ENCODE measurements around the gene OASL.

OASL gene

DNA sequence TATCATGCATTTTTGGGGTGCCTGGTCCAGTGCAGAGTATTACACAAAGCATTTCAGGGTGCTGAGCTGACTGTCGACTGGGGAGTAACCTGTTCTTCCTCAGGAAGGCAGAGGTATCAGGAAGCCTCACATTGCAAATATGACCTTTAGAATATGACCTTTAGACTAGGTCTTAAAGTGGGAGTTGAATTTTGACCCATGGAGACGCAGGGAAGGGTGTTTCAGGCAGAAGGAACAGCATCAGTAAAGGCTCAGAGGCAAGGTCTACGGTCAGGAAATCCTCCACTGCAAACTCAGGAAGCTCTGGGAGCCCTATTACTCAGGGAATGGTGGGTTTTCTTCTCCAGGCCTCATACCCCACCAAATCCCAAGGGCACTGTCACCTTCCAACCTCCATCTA lies 49.4 kb downstream of the OASL start:
- no peak for DNase-seq

DNA sequence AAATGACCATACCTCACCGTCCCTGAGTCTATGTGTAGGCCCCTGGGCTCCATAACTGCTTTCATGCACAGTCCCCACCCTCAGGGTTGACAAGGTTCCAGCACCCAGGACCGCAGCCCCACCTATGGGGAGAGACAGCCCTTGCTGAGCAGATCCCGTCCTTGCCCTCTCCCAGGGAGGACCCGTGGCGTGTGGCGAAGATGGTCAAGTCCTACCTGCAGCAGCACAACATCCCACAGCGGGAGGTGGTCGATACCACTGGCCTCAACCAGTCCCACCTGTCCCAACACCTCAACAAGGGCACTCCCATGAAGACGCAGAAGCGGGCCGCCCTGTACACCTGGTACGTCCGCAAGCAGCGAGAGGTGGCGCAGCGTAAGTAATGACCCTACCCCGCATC lies 50.4 kb downstream of the OASL start:
- DNase-seq, result no peak

DNA sequence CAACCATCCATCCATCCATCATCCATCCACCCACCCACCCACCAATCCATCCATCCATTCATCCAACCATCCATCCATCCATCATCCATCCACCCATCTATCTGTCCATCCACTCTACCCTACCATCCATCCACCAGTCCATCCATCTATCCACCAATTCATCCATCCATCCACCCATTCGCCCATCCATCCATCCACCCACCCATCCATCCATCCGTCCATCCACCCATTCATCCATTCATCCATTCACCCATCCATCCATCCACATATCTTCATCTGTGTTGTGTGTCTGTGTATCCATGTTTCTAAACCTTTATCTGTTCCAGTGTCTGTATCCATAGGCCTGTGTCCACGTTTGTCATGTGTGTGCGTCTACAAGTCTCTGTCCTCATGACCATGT lies 50.8 kb downstream of the OASL start:
- DNase-seq, result no peak

DNA sequence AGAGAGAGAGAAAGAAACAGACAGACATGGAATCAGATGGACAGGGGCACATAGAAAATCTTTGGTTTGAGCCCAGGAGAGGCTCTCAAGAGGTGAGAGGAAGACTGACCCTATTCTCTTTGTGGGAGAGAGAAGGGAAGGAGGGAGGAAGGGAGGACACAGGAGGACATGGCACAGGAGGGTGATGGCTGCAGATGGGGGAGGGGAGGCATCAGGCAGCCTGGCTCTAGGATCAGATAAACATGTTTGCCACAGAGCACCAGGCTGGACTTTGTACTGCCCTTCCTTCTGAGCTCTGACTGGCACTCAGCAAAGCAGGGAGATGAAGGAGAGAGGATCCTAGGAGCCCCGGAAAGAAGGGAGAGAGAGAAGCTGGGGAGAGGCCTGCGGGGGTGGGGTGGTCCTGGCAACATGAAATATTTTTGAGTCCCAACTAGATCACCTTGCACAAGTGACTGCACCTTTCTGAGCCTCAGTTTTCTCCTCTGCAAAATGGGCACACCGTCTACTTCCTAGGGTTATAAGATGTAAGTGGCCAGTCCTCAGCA lies 54.6 kb downstream of the OASL start:
- no peak for DNase-seq

DNA sequence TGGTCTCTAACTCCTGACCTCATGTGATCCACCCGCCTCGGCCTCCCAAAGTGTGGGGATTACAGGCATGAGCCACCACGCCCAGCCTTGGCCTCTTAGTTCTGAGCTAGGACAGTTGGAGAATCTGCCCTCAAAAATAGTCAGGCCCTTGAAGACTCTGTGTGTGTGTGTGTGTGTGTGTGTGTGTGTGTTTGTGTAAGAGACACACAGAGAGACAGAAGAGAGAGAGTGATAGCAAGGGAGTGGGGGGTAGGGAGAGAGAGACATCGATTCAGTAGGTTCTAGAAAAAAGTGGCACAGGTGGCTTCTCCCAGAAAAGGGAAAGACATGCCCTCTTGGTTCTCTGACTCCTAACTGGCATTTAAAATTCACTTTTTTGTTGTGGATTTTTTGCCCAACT lies 55.3 kb downstream of the OASL start:
- no peak for DNase-seq

DNA sequence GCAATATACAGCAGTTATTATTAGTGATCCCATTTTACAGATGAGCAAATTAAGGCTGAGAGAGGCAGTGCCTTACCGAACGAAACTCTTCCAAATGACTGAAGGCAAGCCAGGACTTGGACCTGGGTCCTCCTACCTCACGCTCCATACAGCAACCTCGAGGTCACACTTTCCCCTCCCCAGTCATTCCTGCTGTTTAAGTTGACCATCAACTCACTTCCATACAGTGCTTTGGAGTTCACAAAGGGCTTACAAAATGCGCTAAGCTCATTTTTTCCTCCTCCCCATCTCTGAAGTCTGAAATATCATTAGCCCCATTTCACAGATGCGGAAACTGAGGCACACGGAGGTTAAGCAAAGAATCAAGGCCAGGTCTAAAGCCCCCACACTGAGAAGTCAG lies 56.4 kb downstream of the OASL start:
- DNase-seq, result no peak

DNA sequence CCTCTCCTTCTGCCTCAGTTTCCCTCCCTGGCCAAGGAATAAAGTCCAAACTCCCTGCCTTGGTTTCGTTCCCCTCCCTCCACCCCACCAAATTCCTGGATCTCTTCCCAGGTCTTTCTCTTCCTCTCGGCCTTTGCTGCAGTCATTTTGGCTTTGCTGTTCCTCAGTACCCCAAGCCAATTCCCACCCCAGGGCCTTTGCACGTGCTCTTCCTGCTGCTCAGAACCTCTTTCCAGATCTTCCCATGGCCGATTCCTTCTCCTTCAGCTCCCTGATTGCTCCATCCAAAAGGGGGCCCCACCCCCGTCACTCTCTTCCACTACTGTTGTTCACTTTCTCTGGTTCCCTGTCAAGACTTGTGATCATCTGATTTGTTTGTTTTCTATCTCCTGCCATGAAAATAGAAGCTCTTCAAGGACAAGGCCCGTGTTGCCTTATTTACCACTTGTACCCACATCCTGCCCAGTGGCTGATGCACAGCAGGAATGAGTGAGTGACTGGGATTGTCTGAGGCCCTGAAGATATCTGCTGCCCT lies 57.6 kb downstream of the OASL start:
- DNase-seq, result no peak

DNA sequence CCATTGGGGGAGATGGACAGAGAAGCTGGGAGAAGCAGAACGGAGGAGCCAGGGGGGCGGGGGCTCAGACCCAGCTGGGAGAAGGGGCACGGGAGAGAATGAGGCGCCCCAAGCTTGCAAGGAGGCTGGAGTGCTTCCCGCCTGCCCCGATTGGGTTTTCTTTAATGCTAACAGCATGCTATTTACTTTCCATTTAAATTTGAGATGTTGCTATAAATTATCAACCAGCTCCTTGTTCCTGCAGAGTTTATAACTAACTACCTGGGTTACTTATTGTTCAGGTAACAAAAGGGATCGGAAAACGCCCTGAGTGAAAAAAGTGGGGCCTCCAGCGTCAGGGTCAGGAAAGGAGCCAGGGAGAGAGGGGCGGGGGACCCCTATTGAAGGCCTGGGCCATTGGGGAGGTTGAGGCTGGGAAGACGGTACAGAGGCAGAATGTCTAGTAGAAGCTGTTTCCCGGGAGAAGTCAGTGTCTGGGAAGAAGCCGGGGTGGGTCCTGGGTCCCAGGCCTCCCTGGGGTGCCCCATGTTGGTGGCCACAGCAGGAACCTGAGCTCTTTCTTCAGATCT lies 58.2 kb downstream of the OASL start:
- no peak for DNase-seq

DNA sequence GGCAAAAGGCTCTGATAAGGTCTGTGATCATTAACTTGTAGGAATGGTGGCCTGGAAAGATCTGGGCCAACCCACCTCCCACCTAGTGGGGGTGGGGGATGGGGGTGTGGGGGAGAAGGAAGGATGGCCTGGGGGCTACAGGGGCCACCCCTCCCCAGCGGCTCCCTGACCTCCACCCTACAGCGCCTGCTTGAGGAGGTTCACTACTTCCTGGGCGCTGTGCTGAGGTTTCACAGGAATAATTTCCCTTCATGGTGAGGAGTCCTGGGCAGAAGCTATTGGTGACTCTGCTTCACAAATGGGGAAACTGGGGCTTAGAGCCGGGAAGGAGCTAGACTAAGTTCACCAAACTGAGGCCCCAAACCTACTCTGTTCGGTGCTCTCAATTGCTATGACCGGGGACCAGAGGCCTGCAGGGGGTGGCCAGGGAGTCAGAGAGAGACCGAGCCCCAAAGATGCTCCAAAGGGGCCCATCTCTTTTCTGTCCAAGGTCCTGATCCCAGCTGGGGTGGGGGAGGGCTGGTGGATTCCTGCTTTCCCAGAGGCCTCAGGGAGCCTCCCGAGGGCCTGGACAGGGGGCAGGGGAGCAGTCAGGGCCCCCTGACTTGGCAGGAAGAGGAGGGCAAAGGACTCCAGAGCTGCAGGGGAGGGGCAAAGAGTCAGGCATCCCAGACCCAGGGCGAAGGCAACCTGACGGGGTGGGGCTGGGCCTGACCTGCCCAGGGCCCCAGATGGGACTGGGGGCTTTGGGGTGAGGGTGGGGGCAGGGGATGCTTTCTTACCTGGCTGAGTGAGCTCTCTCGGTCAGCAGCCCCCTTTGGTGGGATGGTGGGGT lies 59.0 kb downstream of the OASL start:
- no peak for DNase-seq

DNA sequence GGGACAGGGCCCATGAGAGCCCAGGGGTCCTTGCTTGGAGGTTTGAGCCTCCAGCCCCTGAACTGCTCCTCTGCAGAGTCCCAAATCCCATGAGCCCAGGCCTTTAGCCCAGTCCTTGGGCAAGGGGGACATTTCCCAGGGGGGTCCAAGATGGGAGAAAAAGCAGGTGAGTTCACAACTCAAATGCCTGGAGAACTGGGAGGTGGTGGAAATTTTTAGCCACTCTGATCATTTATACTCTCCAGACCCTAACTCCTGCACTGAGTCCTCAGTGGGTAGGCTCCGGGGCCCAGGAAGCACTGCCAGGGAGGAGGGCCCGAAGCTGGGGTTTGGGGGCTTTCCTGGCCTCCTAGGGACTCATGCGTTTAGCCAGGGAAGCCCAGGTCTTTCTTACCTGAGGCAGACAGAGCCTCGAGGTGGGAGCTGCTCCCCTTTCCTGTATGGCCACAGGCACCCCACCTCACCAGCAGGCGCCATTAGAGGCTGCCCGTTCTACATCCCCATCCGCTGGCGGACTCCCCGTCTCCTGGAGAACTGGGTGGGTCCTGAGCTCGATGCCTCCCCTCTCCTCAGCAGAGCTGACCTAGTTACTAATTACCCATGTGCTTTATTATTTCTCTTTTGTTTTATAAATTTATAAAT lies 59.7 kb downstream of the OASL start:
- no peak for DNase-seq

DNA sequence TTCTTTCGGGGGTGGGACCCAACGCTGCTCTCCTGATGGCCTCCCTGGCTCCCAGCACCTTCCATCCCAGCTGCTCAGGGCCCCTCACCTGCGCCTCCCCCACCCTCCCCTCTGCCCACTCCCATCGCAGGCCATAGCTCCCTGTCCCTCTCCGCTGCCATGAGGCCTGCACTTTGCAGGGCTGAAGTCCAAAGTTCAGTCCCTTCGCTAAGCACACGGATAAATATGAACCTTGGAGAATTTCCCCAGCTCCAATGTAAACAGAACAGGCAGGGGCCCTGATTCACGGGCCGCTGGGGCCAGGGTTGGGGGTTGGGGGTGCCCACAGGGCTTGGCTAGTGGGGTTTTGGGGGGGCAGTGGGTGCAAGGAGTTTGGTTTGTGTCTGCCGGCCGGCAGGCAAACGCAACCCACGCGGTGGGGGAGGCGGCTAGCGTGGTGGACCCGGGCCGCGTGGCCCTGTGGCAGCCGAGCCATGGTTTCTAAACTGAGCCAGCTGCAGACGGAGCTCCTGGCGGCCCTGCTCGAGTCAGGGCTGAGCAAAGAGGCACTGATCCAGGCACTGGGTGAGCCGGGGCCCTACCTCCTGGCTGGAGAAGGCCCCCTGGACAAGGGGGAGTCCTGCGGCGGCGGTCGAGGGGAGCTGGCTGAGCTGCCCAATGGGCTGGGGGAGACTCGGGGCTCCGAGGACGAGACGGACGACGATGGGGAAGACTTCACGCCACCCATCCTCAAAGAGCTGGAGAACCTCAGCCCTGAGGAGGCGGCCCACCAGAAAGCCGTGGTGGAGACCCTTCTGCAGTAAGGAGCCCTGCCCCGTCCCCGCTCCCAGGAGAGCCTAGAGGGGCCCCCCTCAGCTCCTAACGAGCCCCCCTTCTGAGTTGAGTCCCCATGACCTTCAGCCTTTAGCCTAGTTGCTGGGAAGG lies 60.5 kb downstream of the OASL start, which contains the start of gene HNF1A:
Gene HNF1A (plus strand): TSS at position 248 of the 924 bp plus-strand sequence. CDS start 226 bp downstream, at position 474.
- DNase-seq, result no peak

DNA sequence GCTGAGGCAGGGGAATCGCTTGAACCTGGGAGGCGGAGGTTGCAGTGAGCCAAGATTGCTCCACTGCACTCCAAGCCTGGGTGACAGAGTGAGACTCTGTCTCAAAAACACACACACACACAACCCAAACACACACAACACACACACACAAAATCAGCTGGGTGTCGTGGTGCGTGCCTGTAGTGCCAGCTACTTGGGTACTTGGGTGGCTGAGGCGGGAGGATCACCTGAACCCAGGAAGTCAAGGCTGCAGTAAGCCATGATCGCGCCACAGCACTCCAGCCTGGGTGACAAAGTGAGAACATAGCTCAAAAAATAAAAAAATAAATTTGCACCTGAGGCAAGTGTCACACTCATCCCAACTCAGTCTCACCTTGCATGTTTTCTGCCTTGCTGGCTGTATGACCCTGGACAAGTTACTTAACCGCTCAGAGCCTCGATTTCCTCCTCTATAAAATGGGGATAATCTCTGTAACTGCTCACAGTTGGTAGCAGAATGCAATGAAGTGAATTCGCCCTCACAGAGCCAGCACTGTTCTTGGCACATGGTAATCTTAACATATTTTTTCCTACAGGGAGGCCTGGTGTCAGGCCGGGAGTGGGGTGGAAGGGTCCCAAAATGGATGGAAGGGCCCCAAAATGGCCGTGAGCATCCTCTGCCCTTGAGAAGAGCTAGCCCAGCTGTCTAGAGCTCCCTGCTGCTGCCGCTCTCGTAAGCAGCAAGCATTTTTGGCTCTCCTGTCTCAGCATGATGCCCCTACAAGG lies 61.3 kb downstream of the OASL start:
- DNase-seq, result no peak

DNA sequence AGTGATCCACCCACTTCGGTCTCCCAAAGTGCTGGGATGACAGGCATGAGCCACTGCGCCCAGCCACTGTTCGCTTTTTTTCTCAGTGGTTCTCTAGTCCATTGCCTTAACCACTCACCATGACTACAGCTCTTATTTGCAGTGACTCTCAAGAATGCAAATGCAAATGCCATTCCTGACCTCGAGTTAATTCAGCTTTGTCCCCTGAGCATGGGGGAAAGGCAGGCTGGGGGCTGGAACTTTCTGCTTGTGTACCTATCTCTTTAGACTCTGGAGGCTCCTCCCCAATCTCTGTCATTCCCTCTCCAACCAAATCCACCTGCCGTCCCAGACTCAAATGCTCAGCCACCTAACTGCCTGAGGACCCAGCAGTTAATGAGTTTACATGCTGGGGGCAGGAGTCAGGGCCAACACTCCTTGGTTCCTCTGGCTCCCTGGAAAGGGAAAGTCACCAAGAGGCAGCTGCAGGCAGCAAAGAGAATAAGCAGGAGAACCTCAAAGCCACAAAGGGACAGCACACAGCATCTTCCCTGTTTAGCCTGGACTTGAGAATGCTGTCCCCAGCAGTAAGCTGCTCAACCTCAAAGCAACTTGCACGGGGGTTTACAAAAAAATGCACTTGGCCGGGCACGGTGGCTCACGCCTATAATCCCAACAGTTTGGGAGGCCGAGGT lies 66.0 kb downstream of the OASL start:
- no peak for DNase-seq

DNA sequence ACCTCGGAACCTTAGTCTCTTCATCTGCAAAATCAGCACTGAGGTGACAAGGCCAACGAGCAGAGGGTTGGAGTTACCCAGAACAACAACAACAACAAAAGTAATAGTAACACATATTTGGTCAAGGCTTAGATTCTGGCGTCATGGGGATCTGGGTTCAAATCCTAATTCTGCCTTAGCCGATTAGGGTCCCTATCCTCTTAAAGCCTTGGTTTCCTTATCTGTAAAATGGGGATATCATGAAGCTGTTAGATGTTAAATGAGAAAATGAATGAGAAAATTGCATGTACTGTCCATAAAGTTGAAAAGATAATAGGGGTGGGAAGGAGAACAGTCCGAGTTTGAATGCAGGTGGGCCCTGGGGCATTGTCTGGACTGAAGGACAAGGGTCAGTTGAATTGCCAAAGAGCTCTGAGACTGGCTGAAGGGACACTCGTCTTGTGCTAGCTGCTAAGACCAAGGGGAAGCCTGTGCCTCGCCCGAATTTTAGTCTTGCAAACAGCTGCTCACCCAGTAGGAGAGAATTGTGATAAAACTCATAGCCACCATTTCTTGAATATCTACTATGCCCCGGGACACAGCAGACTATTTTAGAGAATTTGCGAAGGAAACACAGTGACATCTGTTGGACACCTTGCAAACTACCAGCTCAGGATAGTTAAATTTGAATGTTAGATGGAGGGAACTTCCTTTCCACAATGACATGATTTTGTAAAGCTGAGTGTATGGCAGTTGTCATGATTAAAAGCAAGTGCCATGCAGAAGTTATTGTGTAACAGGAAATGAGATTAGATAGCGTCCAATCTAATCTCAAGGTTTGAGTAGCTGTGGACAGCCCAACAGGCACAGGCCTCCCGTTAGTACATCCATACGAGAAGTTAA lies 67.5 kb downstream of the OASL start:
- DNase-seq, result no peak

DNA sequence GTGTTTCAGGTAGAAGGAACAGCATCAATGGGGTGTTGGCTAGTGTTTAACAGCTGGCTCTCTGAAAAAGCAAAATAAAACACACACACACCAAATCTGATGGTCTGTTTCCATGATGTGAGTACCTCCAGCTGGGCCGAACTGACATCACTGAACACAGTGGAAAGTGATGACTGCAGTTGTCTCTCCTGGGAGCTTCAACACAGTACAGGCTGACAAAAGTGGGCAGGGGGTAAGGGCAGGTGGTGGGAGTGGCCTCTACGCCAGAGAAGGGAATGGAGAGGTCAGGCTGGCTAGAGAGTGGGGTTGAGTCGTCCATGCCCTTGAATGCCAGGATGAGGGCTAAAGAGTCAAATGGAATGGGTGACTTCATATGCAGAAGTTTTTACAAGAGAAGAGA lies 68.7 kb downstream of the OASL start:
- no peak for DNase-seq

Measured in T1000 (cell line).